Ishikawa (cell line): ENCODE data around the gene AKAP1.

ENCODE experiments used
- EP300 ChIP-seq: IDR thresholded peaks from 2 replicates; pipeline ENCODE4 v1.6.1; 2012; ENCODE audit warnings: borderline replicate concordance
- MAX ChIP-seq: IDR thresholded peaks from 2 replicates; pipeline ENCODE4 v1.6.1; 2012
- RAD21 ChIP-seq: IDR thresholded peaks from 2 replicates; pipeline ENCODE4 v1.6.1; 2012; ENCODE audit warnings: low read depth
- REST ChIP-seq: IDR thresholded peaks from 2 replicates; pipeline ENCODE4 v1.6.1; 2012; ENCODE audit warnings: low read depth, mild to moderate bottlenecking
- TCF12 ChIP-seq: IDR thresholded peaks from 2 replicates; pipeline ENCODE4 v1.6.1; 2012; ENCODE audit warnings: low read depth
- YY1 ChIP-seq: IDR thresholded peaks from 2 replicates; pipeline ENCODE4 v1.6.1; 2012; ENCODE audit warnings: low read depth

GRCh38 chr17:57120814-57121213 is 35.8 kb downstream of the AKAP1 start:
- no peak for TF ChIP-seq EP300
- no peak for TF ChIP-seq REST
- TF ChIP-seq RAD21 = no peak
- no peak for TF ChIP-seq YY1
- TF ChIP-seq MAX = no peak
- no peak for TF ChIP-seq TCF12
